ENCODE measurements around the gene VIPR1.

GRCh38 chr3:42533161-42533897 lies 30.9 kb downstream of the VIPR1 start:
- TF ChIP-seq CTCF (conservative IDR thresholded peaks at IDR 0.05 in 1 of 2, IDR thresholded peaks at IDR 0.05 in 1 of 2; ENCODE audit: low read depth in 1 of 2, low read length in 2 of 2) (no peak), EZH2 (IDR thresholded peaks at IDR 0.05; ENCODE audit: low read length, missing control alignments) (no peak)
